ENCODE results near the gene CAMTA1. TPM values are rescaled to one million over a fixed set of nuclear protein-coding genes. Genes with fewer than 3 reads are reported as not detected.
"Not testable (repeated sequence)": the region's sequence is repeated elsewhere in the genome, so short reads cannot be mapped to it uniquely, and the experiment has no call there.

Gene CAMTA1
- total RNA-seq, 1 experiment from 2014 or later, result 219 TPM

- DNase-seq (ENCODE audit: low read depth), result no peak
These were observed 801.0 kb downstream of the CAMTA1 start for GRCh38 chr1:7586031-7586941.

GRCh38 chr1:7587108-7587772 lies 802.0 kb downstream of the CAMTA1 start:
- no peak for DNase-seq (ENCODE audit: low read depth)

GRCh38 chr1:7587773-7588456 lies 802.7 kb downstream of the CAMTA1 start:
- no peak for DNase-seq (ENCODE audit: low read depth)

GRCh38 chr1:7588457-7588827 lies 803.2 kb downstream of the CAMTA1 start:
- no peak for DNase-seq (ENCODE audit: low read depth)

GRCh38 chr1:7589080-7589735 lies 804.0 kb downstream of the CAMTA1 start:
- no peak for DNase-seq (ENCODE audit: low read depth)

- no peak for DNase-seq (ENCODE audit: low read depth)
These were observed 804.6 kb downstream of the CAMTA1 start for GRCh38 chr1:7589774-7590425.

GRCh38 chr1:7590426-7590790 lies 805.2 kb downstream of the CAMTA1 start:
- DNase-seq (ENCODE audit: low read depth), result no peak

- DNase-seq (ENCODE audit: low read depth), result no peak
These were observed 806.3 kb downstream of the CAMTA1 start for GRCh38 chr1:7591565-7591964.

- no peak for DNase-seq (ENCODE audit: low read depth)
These were observed 807.0 kb downstream of the CAMTA1 start for GRCh38 chr1:7592120-7592798.

- DNase-seq (ENCODE audit: low read depth), result peak; percentile 54
These were observed 808.9 kb downstream of the CAMTA1 start for GRCh38 chr1:7594002-7594713.

GRCh38 chr1:7594714-7595295 lies 809.6 kb downstream of the CAMTA1 start:
- DNase-seq (ENCODE audit: low read depth), result no peak

GRCh38 chr1:7595336-7595735 lies 810.1 kb downstream of the CAMTA1 start:
- no peak for DNase-seq (ENCODE audit: low read depth)

- DNase-seq (ENCODE audit: low read depth), result no peak
These were observed 811.1 kb downstream of the CAMTA1 start for GRCh38 chr1:7596126-7596965.

- not testable (repeated sequence) for DNase-seq (ENCODE audit: low read depth)
These were observed 812.8 kb downstream of the CAMTA1 start for GRCh38 chr1:7598058-7598457.

- DNase-seq (ENCODE audit: low read depth), result not testable (repeated sequence)
These were observed 819.7 kb downstream of the CAMTA1 start for GRCh38 chr1:7604906-7605305.

GRCh38 chr1:7606096-7606495 lies 820.8 kb downstream of the CAMTA1 start:
- no peak for DNase-seq (ENCODE audit: low read depth)

- no peak for DNase-seq (ENCODE audit: low read depth)
These were observed 821.8 kb downstream of the CAMTA1 start for GRCh38 chr1:7607097-7607496.

GRCh38 chr1:7608628-7609305 lies 823.5 kb downstream of the CAMTA1 start:
- DNase-seq (ENCODE audit: low read depth), result peak; percentile 58
